ENCODE measurements around the gene RALGPS2. TPM values are rescaled to one million over a fixed set of nuclear protein-coding genes. Genes with fewer than 3 reads are reported as not detected.

The RALGPS2 gene
- total and polyA plus RNA-seq, 2 of the 8 experiments (the other 6 are each of a cell fraction or from before 2014, with no cell fraction given): 6.7 to 38.0 TPM

DNA sequence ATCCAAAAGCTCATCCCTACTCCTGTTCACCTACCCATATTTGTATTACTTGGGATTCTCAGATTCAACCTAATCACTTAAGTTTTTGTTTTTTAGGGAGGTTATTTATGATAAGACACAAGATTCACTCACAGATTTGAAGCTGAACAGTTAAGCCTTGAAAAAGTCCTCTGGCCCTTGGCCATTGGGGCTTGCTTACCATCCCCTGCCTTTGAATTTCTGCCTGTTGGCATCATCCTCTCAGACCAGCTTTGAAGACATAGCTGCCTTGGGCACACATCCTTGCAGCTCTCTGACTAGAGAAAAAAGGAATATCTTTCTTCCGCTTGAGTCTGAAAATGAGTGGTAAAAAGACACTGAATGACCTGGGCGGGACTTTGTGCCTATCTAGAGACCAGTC is 41.8 kb upstream of the RALGPS2 start:
- Histone ChIP-seq H3K9me3 (ENCODE audit: insufficient read depth in 2 of 2, low read depth in 1 of 2, low read length in 1 of 2) (no peaks in the 10 kb centered on the region), H2BK20ac (ENCODE audit: low read length) (no peak overlapping the region), H3K4me3 (ENCODE audit: extremely low read depth in 1 of 4, insufficient read depth in 2 of 4, low read depth in 3 of 4, low read length in 4 of 4) (no peak overlapping the region), H3K18ac (ENCODE audit: extremely low read depth, low read length) (no peak overlapping the region), H2AK5ac (ENCODE audit: low read depth, low read length) (no peak overlapping the region), H3K36me3 (ENCODE audit: control insufficient read depth in 2 of 4, insufficient read depth in 4 of 4, low read length in 3 of 4) (no peaks in the 10 kb centered on the region), H4K8ac (ENCODE audit: extremely low read depth, insufficient read depth, low read length) (no peak overlapping the region), H2AFZ (ENCODE audit: low read length) (no peak overlapping the region), H3K27ac (ENCODE audit: low read depth, low read length) (no peak overlapping the region), H2BK15ac (ENCODE audit: low read length) (no peak overlapping the region), H2BK120ac (replicated peaks; ENCODE audit: low read depth, low read length) (no peak overlapping the region), H4K91ac (replicated peaks; ENCODE audit: insufficient read length, low read length) (no peak overlapping the region), H2BK12ac (ENCODE audit: low read depth, low read length) (no peak overlapping the region), H2BK5ac (ENCODE audit: low read depth, low read length) (no peak overlapping the region), H3K4me1 (replicated peaks in 1 of 4; ENCODE audit: control insufficient read depth in 3 of 4, insufficient read depth in 4 of 4, low read length in 3 of 4) (no peaks in the 10 kb centered on the region), H4K20me1 (replicated peaks in 1 of 2; ENCODE audit: control insufficient read depth in 1 of 2, insufficient read depth in 2 of 2, low read length in 2 of 2) (no peaks in the 10 kb centered on the region), H3K79me1 (ENCODE audit: low read depth, low read length) (no peaks in the 10 kb centered on the region), H3K79me2 (ENCODE audit: control insufficient read depth in 1 of 2, insufficient read depth in 2 of 2, low read length in 2 of 2) (no peaks in the 10 kb centered on the region), H3K27me3 (replicated peaks in 1 of 4; ENCODE audit: control insufficient read depth in 3 of 4, extremely low read depth in 1 of 4, insufficient read depth in 3 of 4, low read length in 3 of 4) (no peaks in the 10 kb centered on the region; a peak in 1 of 7 replicates), H4K5ac (ENCODE audit: insufficient read length, low read depth, low read length) (no peak overlapping the region), H3K4me2 (ENCODE audit: insufficient read depth in 1 of 2, low read depth in 2 of 2, low read length in 2 of 2) (no peak overlapping the region), H3K23me2 (ENCODE audit: low read depth, low read length) (no peaks in the 10 kb centered on the region), H3K4ac (replicated peaks; ENCODE audit: insufficient read length, low read depth, low read length) (no peak overlapping the region), H3K9ac (replicated peaks in 1 of 4; ENCODE audit: extremely low read depth in 1 of 4, low read depth in 3 of 4, low read length in 3 of 4) (no peak overlapping the region), H3K56ac (replicated peaks; ENCODE audit: insufficient read length, low read depth, low read length) (no peak overlapping the region), H3K14ac (ENCODE audit: insufficient read length) (no peak overlapping the region), H3K23ac (ENCODE audit: insufficient read length) (no peak overlapping the region)
- no peak for DNase-seq (ENCODE audit: low read depth in 1 of 2, low spot score in 2 of 2)
- POLR2A ChIA-PET (ENCODE audit: partially characterized antibody): interaction anchor here (0.6 kb wide), 1 partner anchor 14 kb away, joined by 4 read pairs; no protein-coding TSS in a partner anchor
- 80% methylated on average over 2 of the region's 2 CpGs; no CpG with 5 or more reads in 1 of the 2 experiments for WGBS, 2 experiments (ENCODE audit: extremely low coverage in 1 of 2, insufficient coverage in 1 of 2, insufficient read length in 1 of 2, insufficient replicate concordance in 2 of 2, low coverage in 1 of 2, low lambda C conversion rate in 2 of 2, missing lambda C conversion rate in 1 of 2)
- CTCF ChIA-PET (ENCODE audit: partially characterized antibody): interaction anchor here (1.0 to 2.7 kb wide), 6 partner anchors 10 to 320 kb away, joined by 3 to 8 read pairs (median 6); no protein-coding TSS in a partner anchor
- FAIRE-seq: no peak
- no peak for TF ChIP-seq CHD1 (IDR thresholded peaks at IDR 0.05; ENCODE audit: low read depth, low read length)
- TF ChIP-seq RAD21 (IDR thresholded peaks at IDR 0.05 in 1 of 2, conservative IDR thresholded peaks at IDR 0.05 in 1 of 2; ENCODE audit: low read depth in 2 of 2, low read length in 2 of 2): no peak
- TF ChIP-seq, protein P1, sequence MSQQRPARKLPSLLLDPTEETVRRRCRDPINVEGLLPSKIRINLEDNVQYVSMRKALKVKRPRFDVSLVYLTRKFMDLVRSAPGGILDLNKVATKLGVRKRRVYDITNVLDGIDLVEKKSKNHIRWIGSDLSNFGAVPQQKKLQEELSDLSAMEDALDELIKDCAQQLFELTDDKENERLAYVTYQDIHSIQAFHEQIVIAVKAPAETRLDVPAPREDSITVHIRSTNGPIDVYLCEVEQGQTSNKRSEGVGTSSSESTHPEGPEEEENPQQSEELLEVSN (IDR thresholded peaks at IDR 0.05): no peak
- TF ChIP-seq POU5F1 (IDR thresholded peaks at IDR 0.05; ENCODE audit: low read depth, low read length): no peak
- TF ChIP-seq SUZ12 (IDR thresholded peaks at IDR 0.05; ENCODE audit: low read length): no peak
